Measurements from ENCODE around the gene LY6G6C.

Gene LY6G6C

GRCh38 chr6:31765559-31765909, 44.0 kb upstream of the LY6G6C start:
- no peak for TF ChIP-seq CTCF (IDR thresholded peaks at IDR 0.05; ENCODE audit: insufficient read depth, low read depth, low read length, missing control alignments)
- DNase-seq (ENCODE audit: low read depth) = no peak
- no peak overlapping the region for H3K4me3 ChIP-seq (ENCODE audit: low read depth, low read length)

- no peak overlapping the region for H3K4me3 ChIP-seq (ENCODE audit: low read depth, low read length)
- no peak for DNase-seq (ENCODE audit: low read depth)
- no peak for TF ChIP-seq CTCF (IDR thresholded peaks at IDR 0.05; ENCODE audit: insufficient read depth, low read depth, low read length, missing control alignments)
These were observed 42.7 kb upstream of the LY6G6C start for GRCh38 chr6:31764198-31764597.

GRCh38 chr6:31763619-31763940, 42.0 kb upstream of the LY6G6C start:
- TF ChIP-seq CTCF (IDR thresholded peaks at IDR 0.05; ENCODE audit: insufficient read depth, low read depth, low read length, missing control alignments) = no peak
- DNase-seq (ENCODE audit: low read depth) = no peak
- H3K4me3 ChIP-seq (ENCODE audit: low read depth, low read length) = no peak overlapping the region

- no peak overlapping the region for H3K4me3 ChIP-seq (ENCODE audit: low read depth, low read length)
- no peak for DNase-seq (ENCODE audit: low read depth)
- no peak for TF ChIP-seq CTCF (IDR thresholded peaks at IDR 0.05; ENCODE audit: insufficient read depth, low read depth, low read length, missing control alignments)
These were observed 41.5 kb upstream of the LY6G6C start for GRCh38 chr6:31762878-31763618.

GRCh38 chr6:31762356-31762755, 40.8 kb upstream of the LY6G6C start, which contains the start of gene SAPCD1:
TSS of gene SAPCD1 (plus strand) at chr6:31762656. CDS start at chr6:31763055, 399 bp downstream.
- no peak for TF ChIP-seq CTCF (IDR thresholded peaks at IDR 0.05; ENCODE audit: insufficient read depth, low read depth, low read length, missing control alignments)
- no peak within 1 kb of the TSS for H3K4me3 ChIP-seq (ENCODE audit: low read depth, low read length)
- DNase-seq (ENCODE audit: low read depth) = no peak

- no peak for TF ChIP-seq CTCF (IDR thresholded peaks at IDR 0.05; ENCODE audit: insufficient read depth, low read depth, low read length, missing control alignments)
- no peak overlapping the region for H3K4me3 ChIP-seq (ENCODE audit: low read depth, low read length)
- no peak for DNase-seq (ENCODE audit: low read depth)
These were observed 39.8 kb upstream of the LY6G6C start for GRCh38 chr6:31761343-31761742.

GRCh38 chr6:31760790-31761189, 39.2 kb upstream of the LY6G6C start:
- no peak for DNase-seq (ENCODE audit: low read depth)
- no peak for TF ChIP-seq CTCF (IDR thresholded peaks at IDR 0.05; ENCODE audit: insufficient read depth, low read depth, low read length, missing control alignments)
- no peak overlapping the region for H3K4me3 ChIP-seq (ENCODE audit: low read depth, low read length)
